DMS114 treated with DMSO at 0.1 percent for 48 hours (cell line): ENCODE measurements around the gene PFN3.
A peak's percentile ranks its signal among the peaks of the same experiment; 100 is the strongest.
"Not testable (repeated sequence)": the region's sequence is repeated elsewhere in the genome, so short reads cannot be mapped to it uniquely, and the experiment has no call there.

Source experiments
- DNase-seq: peaks from one replicate; lab custom pipeline; 2025; ENCODE audit not compliant: unreplicated experiment; lab: John Stamatoyannopoulos, UW

Gene PFN3

DNA sequence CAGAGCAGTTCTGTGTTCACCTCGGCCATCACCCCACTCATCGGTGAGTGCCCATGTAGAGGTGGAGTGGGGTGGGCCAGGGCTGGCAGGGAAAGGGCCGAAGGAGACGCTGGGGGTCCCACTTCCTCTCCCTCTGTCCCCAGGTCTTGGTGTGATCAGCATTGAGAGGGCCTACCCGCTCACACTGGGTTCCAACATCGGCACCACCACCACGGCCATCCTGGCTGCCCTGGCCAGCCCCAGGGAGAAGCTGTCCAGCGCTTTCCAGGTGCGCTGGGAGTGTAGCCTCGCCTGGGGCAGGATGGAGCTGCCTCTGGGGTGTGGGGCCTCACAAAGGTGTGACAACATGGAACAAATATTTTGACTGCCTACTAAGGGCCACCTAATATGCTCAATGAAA is 3.7 kb downstream of the PFN3 start:
- DNase-seq: no peak

DNA sequence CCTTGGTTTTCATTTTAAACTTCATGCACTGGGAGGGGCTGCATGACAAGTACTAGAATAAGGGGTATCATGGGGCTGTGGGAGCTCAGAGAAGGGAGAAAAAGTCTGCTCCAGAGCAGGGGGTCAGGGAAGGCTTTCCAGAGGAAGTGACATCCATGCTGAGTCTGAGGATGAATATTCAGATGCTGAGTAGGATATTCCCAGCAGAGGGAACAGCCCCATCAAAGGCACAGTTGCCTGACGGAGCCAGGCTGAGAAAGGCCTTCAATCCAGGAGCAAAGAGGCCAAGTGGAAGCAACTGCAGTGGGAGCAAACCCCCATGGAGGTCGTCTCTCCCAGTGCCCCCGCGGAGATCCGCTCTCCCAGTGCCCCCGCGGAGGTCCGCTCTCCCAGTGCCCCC is 4.4 kb downstream of the PFN3 start:
- no peak for DNase-seq

DNA sequence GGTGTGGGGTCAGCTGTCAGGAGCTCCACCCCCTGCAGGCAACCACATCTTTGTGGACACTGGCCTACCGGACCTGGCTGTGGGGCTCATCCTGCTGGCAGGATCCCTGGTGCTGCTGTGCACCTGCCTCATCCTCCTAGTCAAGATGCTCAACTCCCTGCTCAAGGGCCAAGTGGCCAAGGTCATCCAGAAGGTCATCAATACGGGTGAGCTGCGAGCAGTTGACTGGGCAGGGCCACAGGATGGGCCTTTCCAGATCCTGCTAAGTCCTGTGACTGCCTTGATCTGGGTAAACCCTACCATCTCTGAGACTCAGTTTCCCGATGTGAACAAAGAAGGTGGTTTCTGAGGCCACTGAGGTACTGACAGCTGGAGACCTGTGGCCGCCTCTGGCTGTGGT is 6.5 kb downstream of the PFN3 start:
- no peak for DNase-seq

DNA sequence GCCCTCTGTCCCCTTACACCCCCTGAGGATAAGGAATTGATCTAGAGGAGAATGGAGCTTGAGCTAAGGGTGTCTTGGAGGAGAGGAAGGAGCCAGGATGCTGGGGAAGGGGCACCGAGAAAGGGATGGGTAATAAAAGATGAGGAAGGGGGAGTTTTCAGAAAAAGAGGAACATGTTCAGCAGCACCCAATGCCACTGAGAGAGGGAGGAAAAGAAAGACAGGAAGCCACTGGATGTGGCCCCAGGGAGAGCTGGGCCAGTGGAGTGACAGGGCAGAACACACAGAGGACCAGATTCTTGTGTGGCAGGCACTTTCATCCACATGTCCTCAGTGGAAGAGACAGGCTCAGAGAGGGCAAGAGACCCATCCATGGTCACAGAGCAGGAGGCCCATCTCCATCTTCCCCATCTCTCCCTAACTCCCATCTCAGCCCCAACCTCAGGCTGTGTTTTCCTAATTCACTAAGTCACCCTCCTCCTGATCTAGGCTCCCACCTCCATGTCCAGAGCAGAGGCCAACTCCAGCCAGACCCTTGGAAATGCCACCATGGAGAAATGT is 7.2 kb downstream of the PFN3 start:
- no peak for DNase-seq

DNA sequence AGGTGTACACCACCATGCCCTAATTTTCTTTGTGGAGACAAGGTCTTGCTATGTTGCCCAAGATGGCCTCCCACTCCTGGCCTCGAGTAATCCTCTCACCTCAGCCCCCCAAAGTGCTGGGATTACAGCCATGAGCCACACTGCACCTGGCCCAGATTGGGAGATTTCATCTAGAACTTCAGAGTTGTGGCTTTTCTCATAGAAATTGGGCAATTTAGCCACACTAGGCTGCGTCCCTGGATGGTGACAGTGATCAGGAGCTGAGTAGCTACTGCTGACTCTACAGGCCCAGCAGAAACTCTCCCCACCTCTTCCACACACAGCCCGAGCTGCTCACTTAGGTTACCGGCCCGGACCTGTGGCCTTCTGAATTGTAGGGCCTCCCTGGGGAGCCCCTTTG is 7.7 kb downstream of the PFN3 start:
- no peak for DNase-seq

DNA sequence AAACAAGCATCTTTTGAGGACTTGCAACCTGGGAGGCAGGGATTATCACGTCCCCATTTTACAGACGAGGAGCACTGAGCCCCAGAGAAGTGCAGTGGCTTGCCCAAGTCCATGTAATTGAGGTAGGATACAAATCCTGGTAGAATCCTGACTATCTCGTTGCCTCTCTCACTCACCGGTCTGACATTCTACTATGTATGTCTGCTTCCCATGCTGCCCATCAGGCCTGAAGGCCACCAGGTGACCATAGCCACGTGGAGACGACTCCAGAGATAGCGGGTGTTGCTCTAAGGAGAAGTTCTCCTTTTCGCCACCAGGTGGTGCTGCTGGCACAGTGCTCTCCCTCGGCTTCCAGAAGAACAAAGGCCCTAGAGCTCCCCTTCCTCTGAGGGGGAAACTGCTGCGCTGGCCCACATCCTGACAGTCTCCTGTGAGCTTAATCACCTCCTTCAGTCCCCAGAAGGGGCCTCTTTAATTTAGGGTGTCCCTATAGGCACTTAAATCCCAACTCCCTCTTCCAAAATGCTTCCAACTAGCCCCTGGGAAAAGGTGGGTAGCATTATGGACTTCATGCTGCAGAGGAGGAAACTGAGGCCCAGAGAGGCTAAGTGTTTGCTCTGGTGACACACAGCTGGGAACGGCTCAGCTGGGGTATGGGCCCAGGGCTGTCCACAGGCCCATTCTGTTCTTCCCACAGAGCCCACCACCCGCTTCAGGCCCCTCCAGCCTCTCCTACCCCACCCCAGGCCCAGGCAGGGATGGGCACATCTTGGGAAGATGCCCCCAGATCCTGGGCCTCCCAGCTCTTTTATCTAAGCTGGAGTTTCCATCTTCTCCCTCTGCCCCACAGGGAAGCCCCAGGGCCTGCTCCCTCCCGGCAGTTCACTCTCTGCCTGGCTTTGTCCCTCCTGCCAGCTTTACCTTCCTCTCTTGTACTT is 9.8 kb downstream of the PFN3 start:
- peak; percentile 71 for DNase-seq

DNA sequence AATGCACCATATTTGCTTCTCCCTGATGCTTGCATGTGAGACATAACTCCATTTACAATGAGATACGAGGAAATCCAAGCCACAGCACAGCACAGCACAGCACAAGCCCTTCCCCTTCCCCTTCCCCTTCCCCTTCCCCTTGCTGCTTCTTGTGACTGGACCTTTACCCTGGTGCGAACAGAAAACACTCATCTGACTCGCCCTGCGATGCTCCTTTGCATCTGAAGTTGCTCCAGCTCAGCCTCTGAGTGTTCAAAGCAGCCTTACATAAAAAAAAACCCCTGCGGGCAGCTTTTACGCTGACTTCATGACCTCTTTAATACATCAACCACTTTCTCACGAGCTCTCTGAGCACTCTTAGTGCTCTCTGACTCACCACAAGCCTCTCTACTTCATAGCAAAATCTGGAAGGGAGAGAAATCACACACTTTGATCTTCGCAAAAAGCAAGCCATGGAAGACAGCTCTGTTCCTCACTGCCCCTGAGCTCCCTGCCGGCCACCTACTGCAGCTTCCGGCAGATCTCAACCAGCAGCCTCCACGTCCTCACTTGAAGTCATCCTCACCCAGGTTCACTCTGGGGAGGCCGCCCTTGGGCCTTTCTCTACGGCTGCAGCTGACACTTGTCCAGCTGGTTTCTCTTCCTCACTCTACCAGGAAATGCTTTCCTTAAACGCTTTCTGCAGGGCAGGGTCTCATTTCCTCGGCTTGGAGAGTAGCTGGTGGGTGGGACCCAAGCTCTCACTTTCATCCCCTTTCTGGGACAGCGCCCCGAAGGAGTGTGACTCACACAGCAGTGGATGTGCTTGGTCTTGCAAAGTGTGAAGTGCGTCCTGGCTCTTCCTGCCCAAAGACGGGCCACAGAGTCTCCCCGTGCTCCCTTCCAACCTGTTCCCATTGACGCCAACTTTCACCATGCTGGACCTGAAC is 11.0 kb downstream of the PFN3 start:
- DNase-seq: no peak

DNA sequence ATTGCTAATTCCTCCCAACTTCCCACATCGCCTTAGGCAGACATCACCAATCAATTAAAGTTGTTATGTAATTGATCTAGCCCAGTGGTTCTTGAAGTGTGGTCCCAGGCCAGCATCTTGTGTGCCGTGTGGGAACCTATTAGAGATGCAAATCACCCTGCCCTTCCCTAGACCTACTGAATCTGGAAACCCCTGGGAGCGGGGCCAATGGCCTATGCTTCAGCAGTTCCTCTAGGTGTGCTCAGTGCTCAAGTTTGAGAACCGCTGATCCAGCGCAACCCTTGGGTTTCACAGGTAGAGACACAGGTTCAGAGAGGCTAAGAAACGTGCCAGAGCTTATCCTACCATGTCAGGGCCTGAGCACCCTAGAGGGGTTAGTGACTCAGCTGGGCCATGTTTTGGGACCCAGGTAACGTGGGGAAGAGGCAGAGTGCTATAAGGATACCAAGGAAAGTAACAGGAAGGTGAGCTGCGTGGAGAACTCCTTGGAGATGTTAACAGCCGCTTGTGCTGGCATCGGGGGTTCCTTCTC is 11.9 kb downstream of the PFN3 start:
- no peak for DNase-seq

DNA sequence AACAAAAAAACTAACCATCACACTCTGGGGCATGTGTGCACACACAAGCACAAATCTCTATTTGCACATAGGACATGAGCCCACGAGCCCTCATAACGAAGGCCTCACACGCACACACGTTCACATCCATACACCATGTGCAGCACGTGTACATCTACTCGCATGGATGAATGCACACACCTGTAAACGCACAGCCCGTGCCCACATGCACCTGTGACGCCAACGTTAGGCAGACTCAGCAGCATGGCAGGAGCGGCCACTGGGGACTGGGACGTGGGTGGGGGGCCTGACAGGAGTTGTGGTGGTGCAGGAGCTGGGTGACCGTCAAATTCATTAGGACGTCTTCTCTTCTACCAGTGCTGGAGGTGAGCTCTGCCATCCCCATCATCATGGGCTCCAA is 13.1 kb downstream of the PFN3 start:
- no peak for DNase-seq

DNA sequence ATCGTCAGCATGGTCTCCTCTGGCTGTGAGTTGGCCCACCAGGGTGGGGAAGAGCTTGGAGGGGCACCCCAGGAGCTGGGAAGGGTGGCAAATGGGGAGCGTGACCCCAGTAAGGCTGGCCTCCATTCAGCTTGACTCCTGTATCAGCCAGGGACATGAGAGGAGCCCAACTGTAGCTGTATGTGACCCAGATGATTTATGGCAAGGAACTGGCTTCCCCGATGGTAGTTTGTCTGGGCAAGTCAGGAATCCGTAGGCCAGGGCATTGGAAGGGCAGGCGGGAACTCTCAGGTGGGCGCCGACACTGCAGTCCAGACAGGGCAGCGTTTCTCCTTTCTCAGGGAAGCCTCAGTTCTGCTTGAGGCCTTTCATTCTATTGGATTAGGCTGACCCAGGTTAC is 13.9 kb downstream of the PFN3 start:
- no peak for DNase-seq

DNA sequence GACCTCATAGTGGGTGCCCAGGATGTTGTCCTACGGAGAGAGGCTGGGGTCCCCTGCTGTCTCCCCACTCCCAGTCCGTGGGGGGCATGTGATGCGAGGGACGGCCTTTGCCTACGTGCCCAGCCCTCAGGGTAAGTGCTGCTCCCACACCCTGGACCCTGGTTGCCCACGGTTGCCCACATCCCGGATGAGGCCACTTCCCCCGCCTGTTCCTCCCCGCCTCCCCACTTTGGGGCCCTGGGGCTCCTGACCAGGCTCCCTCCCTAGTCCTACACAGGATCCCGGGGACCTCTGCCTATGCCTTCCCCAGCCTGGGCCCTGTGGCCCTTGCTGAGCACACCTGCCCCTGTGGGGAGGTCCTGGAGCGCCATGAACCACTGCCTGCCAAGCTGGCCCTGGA is 14.7 kb downstream of the PFN3 start:
- no peak for DNase-seq

DNA sequence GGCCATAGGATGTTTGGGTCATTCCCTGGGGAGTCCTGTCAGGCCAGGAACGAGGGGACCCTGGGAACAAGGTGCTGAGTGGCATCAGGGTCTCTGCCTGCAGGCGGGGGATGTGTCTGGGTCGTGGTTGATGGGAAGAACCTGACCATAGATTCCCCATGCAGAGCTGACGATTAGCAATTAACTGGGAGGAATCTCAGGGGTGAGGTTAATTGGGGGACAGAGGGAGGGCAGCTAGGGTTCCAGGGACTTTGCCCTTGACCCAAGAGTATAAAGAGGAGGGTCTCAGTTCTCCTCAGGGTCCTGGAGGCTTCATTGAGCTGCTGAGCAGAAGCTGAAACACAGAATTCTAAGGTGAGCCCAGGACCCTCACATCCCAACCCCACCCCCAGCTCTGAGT is 16.3 kb downstream of the PFN3 start, which contains the start of gene SLC34A1:
SLC34A1 (plus strand) TSS at position 301 of the 400 bp plus-strand sequence. CDS start 1,308 bp downstream, outside the sequence.
- no peak for DNase-seq

DNA sequence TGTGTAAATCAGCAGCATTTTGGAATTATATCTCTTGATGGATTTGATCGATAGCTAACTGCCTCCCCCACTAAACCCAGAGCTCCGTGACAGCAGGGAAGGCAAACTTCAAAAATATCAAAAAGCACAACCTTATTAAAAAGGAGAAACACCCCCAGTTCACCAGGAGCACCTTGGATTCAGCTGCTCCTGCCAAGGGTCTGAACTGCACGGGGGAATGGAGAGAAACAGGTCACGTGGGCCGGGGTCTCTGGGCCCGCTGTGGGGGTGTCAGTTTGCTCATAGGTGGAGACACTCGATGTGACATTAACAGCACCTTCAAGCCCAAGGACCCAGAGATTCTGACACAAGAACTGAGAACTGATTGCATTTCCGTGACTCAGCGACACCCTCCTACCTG is 17.3 kb downstream of the PFN3 start:
- no peak for DNase-seq

DNA sequence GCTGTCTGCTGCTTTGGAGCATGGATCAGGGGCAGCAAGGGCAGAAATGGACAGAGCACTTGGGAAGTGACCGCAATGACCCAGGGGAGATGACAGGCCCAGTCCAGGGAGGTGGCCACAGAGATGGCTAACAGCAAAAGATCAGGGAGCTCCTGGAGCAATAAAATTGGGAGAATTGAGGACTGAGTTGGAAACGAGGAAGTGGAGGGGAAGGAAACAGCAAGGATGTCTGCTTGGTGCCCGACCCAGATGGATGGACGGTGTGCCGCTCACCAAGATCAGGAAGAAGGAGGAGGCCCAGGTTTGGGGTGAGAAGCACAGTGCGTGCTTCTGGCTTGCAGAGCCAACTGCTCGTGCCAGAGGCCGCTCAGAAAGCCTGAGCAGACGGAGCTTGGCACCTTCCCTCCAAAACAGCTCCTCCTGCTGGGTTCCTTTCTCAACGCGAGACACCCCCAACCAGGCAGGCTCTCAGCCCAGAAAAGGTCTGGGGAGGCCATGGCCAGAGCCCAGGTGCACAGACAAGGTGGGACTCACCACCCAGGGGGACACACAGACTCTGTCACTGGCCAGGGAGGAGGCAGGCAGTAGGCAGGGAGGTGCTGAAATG is 17.9 kb downstream of the PFN3 start:
- no peak for DNase-seq

DNA sequence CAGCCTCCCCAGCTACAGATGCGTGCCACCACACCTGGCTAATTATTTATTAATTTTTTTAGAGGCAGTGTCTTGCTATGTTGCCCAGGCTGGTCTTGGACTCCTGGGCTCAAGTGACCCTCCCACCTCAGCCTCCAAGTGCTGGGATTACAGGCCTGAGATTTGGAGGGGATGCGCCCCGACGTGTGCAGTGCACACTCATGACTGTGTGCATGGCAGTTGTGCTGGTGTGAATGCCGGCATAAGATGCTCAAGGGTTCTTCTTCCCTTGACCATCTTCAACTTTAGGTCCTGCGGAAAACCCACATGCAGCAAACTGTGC is 19.7 kb downstream of the PFN3 start:
- no peak for DNase-seq

DNA sequence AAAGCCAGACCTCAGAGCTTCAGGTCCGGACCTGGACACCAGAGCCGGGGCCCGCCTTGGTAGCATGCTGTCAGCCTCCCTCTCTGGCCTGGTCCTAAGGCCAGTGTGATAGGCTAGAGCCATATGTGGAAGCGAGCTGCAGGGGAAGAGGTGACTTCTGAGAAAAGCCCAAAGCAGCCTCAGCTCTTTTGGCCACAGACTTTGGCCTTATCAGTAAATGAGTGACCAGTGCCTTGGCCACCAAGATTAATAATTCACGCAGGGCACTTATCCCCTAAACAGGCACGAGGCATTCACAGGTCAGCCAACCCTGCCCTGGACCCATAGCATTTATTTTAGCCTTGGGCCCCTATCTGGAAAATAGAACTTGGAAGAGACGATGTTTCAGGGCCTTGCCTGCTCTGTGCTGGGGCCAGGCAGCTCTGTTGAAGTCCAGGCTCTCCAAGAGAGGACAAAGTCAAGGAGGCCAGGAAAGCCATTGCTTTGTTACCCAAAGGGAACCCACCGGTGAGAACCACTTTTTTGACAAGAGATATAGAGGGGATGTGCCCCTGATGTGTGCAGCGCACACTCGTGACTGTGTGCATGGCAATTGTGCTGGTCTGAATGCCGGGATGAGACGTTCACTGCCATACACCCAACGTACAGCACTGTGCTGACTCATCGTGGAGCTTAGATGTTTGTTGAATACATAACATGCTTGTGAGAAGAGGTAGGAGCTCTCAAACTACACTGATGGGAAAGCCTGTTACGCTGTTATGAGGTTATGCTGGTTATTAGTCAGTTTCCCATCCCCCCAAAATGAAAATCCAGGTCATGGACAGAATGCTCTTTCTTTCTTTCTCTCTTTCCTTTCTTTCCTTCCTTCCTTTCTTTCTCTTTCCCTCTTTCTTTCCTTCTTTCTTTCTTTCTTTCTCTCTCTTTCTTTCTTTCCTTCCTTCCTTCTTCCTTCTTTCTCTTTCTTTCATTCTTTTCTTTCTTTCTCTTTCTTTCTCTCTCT is 21.3 kb downstream of the PFN3 start:
- DNase-seq: no peak

DNA sequence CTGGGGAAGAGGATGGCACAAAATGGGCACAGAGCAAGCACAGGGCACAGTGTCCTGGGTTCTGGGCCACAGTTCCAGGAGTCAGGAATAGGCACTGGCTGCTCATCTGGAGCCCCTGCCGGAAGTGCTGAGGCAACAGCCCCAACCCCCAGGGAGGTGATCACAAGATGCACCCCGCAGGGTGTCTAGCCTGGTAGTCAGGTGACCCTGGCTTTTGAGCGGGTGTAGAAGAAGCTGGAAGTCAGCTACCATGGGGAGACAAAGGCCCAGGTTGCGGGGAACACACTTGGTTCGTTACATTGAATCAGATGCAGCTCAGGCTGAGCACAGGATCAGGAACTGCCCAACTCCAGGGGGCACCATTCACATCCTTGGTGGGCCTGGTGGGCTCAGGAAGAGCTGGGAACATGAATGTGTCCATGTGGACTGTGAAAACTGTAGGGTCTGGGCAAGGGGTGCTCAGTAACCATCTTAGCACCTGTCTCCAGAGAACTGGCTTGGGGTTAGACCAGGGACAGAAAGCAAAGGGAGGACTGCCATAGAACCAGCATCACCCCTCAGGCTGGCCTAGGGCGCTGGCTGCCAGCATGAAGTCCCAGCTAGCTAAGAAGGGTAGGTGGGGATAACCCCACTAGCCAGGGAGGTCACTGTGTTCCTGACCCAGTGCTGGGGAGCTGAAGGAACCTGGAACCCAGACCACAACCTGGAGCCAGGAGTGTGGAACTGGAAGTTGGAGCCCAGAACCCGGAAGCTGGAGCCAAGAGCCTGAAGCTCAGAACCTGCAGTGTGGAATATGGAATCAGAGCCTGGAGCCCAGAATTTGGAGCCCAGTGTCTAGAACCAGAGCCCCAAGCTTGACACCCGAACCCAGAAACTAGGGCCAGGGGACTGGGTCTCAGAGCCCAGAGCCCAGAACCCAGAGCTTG is 22.3 kb downstream of the PFN3 start:
- DNase-seq: no peak

DNA sequence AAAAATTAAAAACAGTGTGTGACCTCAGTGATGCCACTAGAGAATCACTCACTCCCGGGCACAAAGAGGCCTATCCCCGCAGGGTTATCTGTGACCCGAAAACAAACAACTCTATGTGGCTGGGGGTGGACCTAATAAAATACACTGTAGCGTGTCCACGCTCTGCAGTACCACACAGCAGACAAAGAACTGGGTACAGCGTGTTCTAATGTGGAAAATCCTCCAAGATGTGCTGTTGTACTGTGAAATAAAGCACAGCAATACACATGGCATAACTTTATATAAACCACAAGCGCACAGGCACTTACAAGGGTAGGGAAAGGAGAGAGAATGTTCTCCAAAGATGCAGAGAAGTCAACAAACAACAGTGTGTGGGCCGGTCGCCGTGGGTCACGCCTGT is 24.4 kb downstream of the PFN3 start:
- DNase-seq: no peak

DNA sequence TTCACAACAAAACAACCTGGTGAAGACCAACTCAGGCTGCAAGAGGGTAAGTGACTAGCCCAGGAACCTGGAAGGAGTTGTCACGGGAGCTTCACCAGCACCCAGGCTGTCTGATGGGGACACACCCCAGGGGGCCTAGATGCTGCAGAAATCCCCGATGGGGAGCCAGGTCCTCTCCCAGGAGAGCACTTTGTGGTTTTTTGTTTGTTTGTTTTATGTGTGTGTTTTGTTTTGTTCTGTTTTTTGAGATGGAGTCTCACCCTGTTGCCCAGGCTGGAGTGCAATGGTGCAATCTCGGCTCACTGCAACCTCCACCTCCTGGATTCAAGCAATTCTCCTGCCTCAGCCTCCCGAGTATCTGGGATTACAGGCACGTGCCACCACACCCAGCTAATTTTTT is 24.9 kb downstream of the PFN3 start:
- DNase-seq: not testable (repeated sequence)
